ENCODE data around the gene MAGI2. TPM values are rescaled to one million over a fixed set of nuclear protein-coding genes. Genes with fewer than 3 reads are reported as not detected.

Gene MAGI2
- total RNA-seq, 2 experiments from 2014 or later: 0.03 to 0.17 TPM

DNA sequence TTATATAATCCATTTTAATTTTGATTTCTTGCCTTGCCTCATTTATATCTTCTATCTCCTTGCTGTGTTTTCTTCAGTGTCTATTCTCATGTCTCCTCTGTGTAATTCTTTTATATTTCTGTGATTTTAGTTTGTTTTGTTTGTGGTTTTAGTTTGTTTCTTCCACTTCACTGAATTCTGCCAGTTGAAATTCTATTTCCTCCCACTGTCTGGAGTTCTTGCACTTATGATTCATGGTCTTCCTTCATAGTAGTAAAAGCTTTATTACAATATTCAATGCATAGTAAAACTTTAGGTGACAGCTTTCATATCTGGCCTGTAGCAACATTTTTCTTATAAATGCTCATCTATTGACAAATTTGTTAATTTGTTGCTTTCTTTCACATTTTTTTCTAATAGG is 113.3 kb downstream of the MAGI2 start:
- Histone ChIP-seq H3K4me2 (ENCODE audit: low read length) (no peak overlapping the region), H3K9me3 (ENCODE audit: low read length) (no peaks in the 10 kb centered on the region), H2AFZ (ENCODE audit: low read length) (no peak overlapping the region), H3K36me3 (ENCODE audit: insufficient read depth, low read length) (no peaks in the 10 kb centered on the region), H3K27ac (ENCODE audit: low read depth, low read length, poor library complexity, severe bottlenecking) (no peak overlapping the region), H3K4me1 (ENCODE audit: insufficient read depth, low read length, poor library complexity, severe bottlenecking) (no peaks in the 10 kb centered on the region), H3K4me3 (ENCODE audit: low read depth, low read length, poor library complexity, severe bottlenecking) (no peak overlapping the region), H3K9me2 (ENCODE audit: insufficient read depth, low read length) (no peaks in the 10 kb centered on the region), H4K20me1 (ENCODE audit: insufficient read depth, low read length) (no peaks in the 10 kb centered on the region), H3K79me2 (ENCODE audit: insufficient read depth, low read depth, low read length) (no peaks in the 10 kb centered on the region)
- intact Hi-C loops (cut with micrococcal nuclease; ENCODE audit: unreplicated experiment): no loop called here
- TF ChIP-seq, protein P1, sequence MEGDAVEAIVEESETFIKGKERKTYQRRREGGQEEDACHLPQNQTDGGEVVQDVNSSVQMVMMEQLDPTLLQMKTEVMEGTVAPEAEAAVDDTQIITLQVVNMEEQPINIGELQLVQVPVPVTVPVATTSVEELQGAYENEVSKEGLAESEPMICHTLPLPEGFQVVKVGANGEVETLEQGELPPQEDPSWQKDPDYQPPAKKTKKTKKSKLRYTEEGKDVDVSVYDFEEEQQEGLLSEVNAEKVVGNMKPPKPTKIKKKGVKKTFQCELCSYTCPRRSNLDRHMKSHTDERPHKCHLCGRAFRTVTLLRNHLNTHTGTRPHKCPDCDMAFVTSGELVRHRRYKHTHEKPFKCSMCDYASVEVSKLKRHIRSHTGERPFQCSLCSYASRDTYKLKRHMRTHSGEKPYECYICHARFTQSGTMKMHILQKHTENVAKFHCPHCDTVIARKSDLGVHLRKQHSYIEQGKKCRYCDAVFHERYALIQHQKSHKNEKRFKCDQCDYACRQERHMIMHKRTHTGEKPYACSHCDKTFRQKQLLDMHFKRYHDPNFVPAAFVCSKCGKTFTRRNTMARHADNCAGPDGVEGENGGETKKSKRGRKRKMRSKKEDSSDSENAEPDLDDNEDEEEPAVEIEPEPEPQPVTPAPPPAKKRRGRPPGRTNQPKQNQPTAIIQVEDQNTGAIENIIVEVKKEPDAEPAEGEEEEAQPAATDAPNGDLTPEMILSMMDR (conservative IDR thresholded peaks at IDR 0.05; ENCODE audit: low read length): no peak
- TF ChIP-seq EZH2phosphoT487 (IDR thresholded peaks at IDR 0.05; ENCODE audit: borderline replicate concordance, low read depth, low read length): no peak
- DNase-seq (ENCODE audit: low spot score): no peak
- no TSS peak for BruUV-seq (replicated peaks)
- CTCF ChIA-PET (ENCODE audit: unreplicated experiment): no interaction called here
- POLR2A ChIA-PET: interaction anchor here (1.0 kb wide), 1 partner anchor 8 kb away, joined by 3 read pairs; no protein-coding TSS in a partner anchor

DNA sequence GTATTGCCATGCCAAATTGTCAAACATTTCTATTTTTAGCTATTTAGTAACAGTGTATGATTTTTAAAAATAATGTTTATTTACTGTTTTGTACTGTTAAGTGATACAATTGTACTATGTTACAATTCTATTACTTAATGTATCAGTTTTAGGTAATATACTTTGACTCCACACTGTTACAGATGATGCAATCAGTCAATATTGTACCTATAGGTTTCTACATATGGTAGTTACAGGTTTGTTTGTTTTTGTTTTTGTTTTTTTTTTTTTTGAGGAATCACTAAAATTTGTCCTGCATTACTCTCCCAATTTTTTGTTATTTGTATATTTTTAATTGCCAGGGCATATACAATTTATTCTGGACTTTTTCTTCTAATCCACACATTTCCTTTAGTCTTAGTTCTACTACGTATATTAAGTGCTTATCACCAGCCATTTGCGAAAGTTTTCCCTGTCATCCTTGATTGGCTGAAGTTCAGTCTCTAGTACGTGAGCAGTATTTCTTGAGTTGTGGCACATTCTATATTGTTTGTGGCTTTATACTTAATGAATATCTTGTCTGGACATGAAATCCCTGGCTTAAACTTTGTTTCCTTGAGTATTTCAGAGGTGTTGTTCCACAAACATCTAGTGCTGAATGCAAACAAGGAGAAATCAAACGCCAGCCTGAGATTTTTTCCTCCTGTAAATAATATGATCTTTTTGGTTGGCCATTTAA is 114.1 kb downstream of the MAGI2 start:
- intact Hi-C loops (cut with micrococcal nuclease; ENCODE audit: unreplicated experiment): no loop called here
- no peaks in the 10 kb centered on the region for H3K9me2 ChIP-seq (ENCODE audit: insufficient read depth, low read length)
- POLR2A ChIA-PET: interaction anchor here (1.0 kb wide), 1 partner anchor 9 kb away, joined by 3 read pairs; no protein-coding TSS in a partner anchor
- H3K36me3 ChIP-seq (ENCODE audit: insufficient read depth, low read length): no peaks in the 10 kb centered on the region
- H4K20me1 ChIP-seq (ENCODE audit: insufficient read depth, low read length): no peaks in the 10 kb centered on the region
- H3K4me1 ChIP-seq (ENCODE audit: insufficient read depth, low read length, poor library complexity, severe bottlenecking): no peaks in the 10 kb centered on the region
- no peak overlapping the region for H2AFZ ChIP-seq (ENCODE audit: low read length)
- H3K9me3 ChIP-seq (ENCODE audit: low read length): no peaks in the 10 kb centered on the region
- H3K4me3 ChIP-seq (ENCODE audit: low read depth, low read length, poor library complexity, severe bottlenecking): no peak overlapping the region
- TF ChIP-seq, protein P1 (conservative IDR thresholded peaks at IDR 0.05; ENCODE audit: low read length): no peak
- TF ChIP-seq EZH2phosphoT487 (IDR thresholded peaks at IDR 0.05; ENCODE audit: borderline replicate concordance, low read depth, low read length): no peak
- no peaks in the 10 kb centered on the region for H3K79me2 ChIP-seq (ENCODE audit: insufficient read depth, low read depth, low read length)
- CTCF ChIA-PET (ENCODE audit: unreplicated experiment): no interaction called here
- no TSS peak for BruUV-seq (replicated peaks)
- H3K4me2 ChIP-seq (ENCODE audit: low read length): no peak overlapping the region
- DNase-seq (ENCODE audit: low spot score): no peak
- H3K27ac ChIP-seq (ENCODE audit: low read depth, low read length, poor library complexity, severe bottlenecking): no peak overlapping the region

DNA sequence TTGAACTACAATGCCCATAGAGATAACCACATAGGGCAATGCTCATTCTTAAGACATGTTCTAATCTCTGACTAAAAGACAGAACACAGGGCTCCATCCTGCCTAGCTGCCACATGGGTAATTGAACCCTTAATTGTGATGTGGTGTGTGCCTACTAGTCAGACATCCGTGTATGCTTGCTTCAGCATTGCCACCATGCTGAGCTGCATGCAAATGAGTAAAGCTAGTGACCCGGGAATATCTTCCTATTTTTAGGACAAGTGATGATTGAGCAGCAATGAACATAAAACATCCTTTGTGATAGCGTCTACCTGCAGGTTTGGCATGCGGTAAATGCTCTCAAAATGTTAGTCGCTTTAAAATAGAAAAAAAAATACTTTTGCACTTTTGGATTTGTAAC is 115.8 kb downstream of the MAGI2 start:
- no peaks in the 10 kb centered on the region for H3K9me2 ChIP-seq (ENCODE audit: insufficient read depth, low read length)
- H3K9me3 ChIP-seq (ENCODE audit: low read length): no peaks in the 10 kb centered on the region
- H2AFZ ChIP-seq (ENCODE audit: low read length): no peak overlapping the region
- no peak overlapping the region for H3K27ac ChIP-seq (ENCODE audit: low read depth, low read length, poor library complexity, severe bottlenecking)
- H3K36me3 ChIP-seq (ENCODE audit: insufficient read depth, low read length): no peaks in the 10 kb centered on the region
- POLR2A ChIA-PET: no interaction called here
- no peaks in the 10 kb centered on the region for H3K4me1 ChIP-seq (ENCODE audit: insufficient read depth, low read length, poor library complexity, severe bottlenecking)
- no peaks in the 10 kb centered on the region for H3K79me2 ChIP-seq (ENCODE audit: insufficient read depth, low read depth, low read length)
- H4K20me1 ChIP-seq (ENCODE audit: insufficient read depth, low read length): no peaks in the 10 kb centered on the region
- H3K4me3 ChIP-seq (ENCODE audit: low read depth, low read length, poor library complexity, severe bottlenecking): no peak overlapping the region
- no peak for TF ChIP-seq EZH2phosphoT487 (IDR thresholded peaks at IDR 0.05; ENCODE audit: borderline replicate concordance, low read depth, low read length)
- DNase-seq (ENCODE audit: low spot score): no peak
- H3K4me2 ChIP-seq (ENCODE audit: low read length): no peak overlapping the region
- intact Hi-C loops (cut with micrococcal nuclease; ENCODE audit: unreplicated experiment): no loop called here
- BruUV-seq (replicated peaks): no TSS peak
- CTCF ChIA-PET (ENCODE audit: unreplicated experiment): no interaction called here
